HFFc6 (cell line): ENCODE measurements around the gene SMTNL2. TPM values are rescaled to one million over a fixed set of nuclear protein-coding genes. Genes with fewer than 3 reads are reported as not detected.

ENCODE experiments used
- DNase-seq: peaks from one replicate; pipeline ENCODE4 v3.0.0-alpha.2; 2018
- H3K27ac Mint-ChIP-seq: 2 replicates; pipeline ENCODE4 v1.8.0; 2020; ENCODE audit warnings: mild to moderate bottlenecking, mixed read lengths
- H3K27me3 Mint-ChIP-seq: 2 replicates; pipeline ENCODE4 v1.8.0; 2021; ENCODE audit warnings: mild to moderate bottlenecking, moderate library complexity, mixed read lengths; ENCODE audit not compliant: insufficient read depth
- H3K36me3 Mint-ChIP-seq: 2 replicates; pipeline ENCODE4 v1.8.0; 2021; ENCODE audit warnings: low read depth, mixed read lengths
- H3K4me1 Mint-ChIP-seq: 2 replicates; pipeline ENCODE4 v1.8.0; 2020; ENCODE audit warnings: low read depth, mixed read lengths
- H3K4me3 Mint-ChIP-seq: 2 replicates; pipeline ENCODE4 v1.8.0; 2020; ENCODE audit warnings: mild to moderate bottlenecking, moderate library complexity, mixed read lengths
- H3K9me3 Mint-ChIP-seq: 2 replicates; pipeline ENCODE4 v1.8.0; 2020; ENCODE audit warnings: mild to moderate bottlenecking, mixed read lengths
- CTCF ChIP-seq: fragments of 200-600 bp; sonication (generic); IDR thresholded peaks from 2 replicates; pipeline ENCODE4 v1.5.0; 2021; ENCODE audit warnings: antibody characterized with exemption, mild to moderate bottlenecking
- long read RNA-seq: library from polyadenylated mRNA; unstranded; transcript quantifications from one replicate; pipeline ENCODE4 v2.0.0, GENCODE V29; 2019
- total RNA-seq, 6 experiments: library from RNA; stranded (reverse); fragmentation: NEBNext Ultra II Directional; extraction: Animal tissue kit (Norgen Biotek cat#: 25700); gene quantifications; 2 replicates in 1 of 6; 3 replicates in 5 of 6; pipeline ENCODE4 v1.2.3, GENCODE V29; 2021

Gene SMTNL2
- not detected for total RNA-seq
- long read RNA-seq: 0 reads

- Mint-ChIP-seq H3K4me1 (no peaks in the 10 kb centered on the region), H3K27me3 (peaks cover 51% of the 10 kb centered on the region), H3K27ac (no peak within 1 kb of the TSS), H3K36me3 (no peaks in the 10 kb centered on the region), H3K4me3 (no peak within 1 kb of the TSS), H3K9me3 (no peaks in the 10 kb centered on the region)
- no peak for DNase-seq
- no peak for TF ChIP-seq CTCF
Observed at GRCh38 chr17:4584101-4584916, at the start of gene SMTNL2. TSS of gene SMTNL2 (plus strand) at chr17:4584529. CDS start at chr17:4584606, 77 bp downstream.

GRCh38 chr17:4534928-4535666 is 49.2 kb upstream of the SMTNL2 start:
- Mint-ChIP-seq H3K27me3 (peaks cover 19% of the 10 kb centered on the region), H3K36me3 (no peaks in the 10 kb centered on the region), H3K4me3 (no peak overlapping the region), H3K9me3 (no peaks in the 10 kb centered on the region), H3K27ac (no peak overlapping the region), H3K4me1 (no peaks in the 10 kb centered on the region)
- DNase-seq: no peak
- no peak for TF ChIP-seq CTCF

- H3K9me3 Mint-ChIP-seq: no peaks in the 10 kb centered on the region
- no peaks in the 10 kb centered on the region for H3K4me1 Mint-ChIP-seq
- no peak overlapping the region for H3K4me3 Mint-ChIP-seq
- no peaks in the 10 kb centered on the region for H3K36me3 Mint-ChIP-seq
- TF ChIP-seq CTCF: no peak
- peaks cover 19% of the 10 kb centered on the region for H3K27me3 Mint-ChIP-seq
- no peak overlapping the region; the same call in 1 of the 2 replicates for H3K27ac Mint-ChIP-seq
- DNase-seq: no peak
Observed at GRCh38 chr17:4535667-4536258, 48.6 kb upstream of the SMTNL2 start.

- Mint-ChIP-seq H3K9me3 (no peaks in the 10 kb centered on the region), H3K4me1 (no peaks in the 10 kb centered on the region), H3K4me3 (no peak overlapping the region), H3K27me3 (peaks cover 16% of the 10 kb centered on the region), H3K36me3 (no peaks in the 10 kb centered on the region), H3K27ac (no peak overlapping the region)
- no peak for TF ChIP-seq CTCF
- DNase-seq: no peak
Observed at GRCh38 chr17:4536259-4536741, 48.0 kb upstream of the SMTNL2 start.

GRCh38 chr17:4536742-4537411 is 47.5 kb upstream of the SMTNL2 start:
- H3K9me3 Mint-ChIP-seq: no peaks in the 10 kb centered on the region
- H3K27ac Mint-ChIP-seq: no peak overlapping the region
- no peaks in the 10 kb centered on the region for H3K36me3 Mint-ChIP-seq
- H3K4me3 Mint-ChIP-seq: no peak overlapping the region
- no peaks in the 10 kb centered on the region for H3K4me1 Mint-ChIP-seq
- peaks cover 15% of the 10 kb centered on the region for H3K27me3 Mint-ChIP-seq
- no peak for DNase-seq
- TF ChIP-seq CTCF: no peak
